HG02852 (cell line): Measurements from ENCODE around the gene MROH2B.
"Not testable (repeated sequence)": the region's sequence is repeated elsewhere in the genome, so short reads cannot be mapped to it uniquely, and the experiment has no call there.

Experiments
- ATAC-seq: cut with Tn5 transposase; IDR thresholded peaks from one replicate; pipeline ENCODE4 v1.9.1; 2021; ENCODE audit warnings: mild to moderate bottlenecking, moderate library complexity; ENCODE audit not compliant: unreplicated experiment

Gene MROH2B

GRCh38 chr5:41032973-41033372 lies 38.2 kb downstream of the MROH2B start:
- no peak for ATAC-seq

GRCh38 chr5:41022600-41022999 lies 48.5 kb downstream of the MROH2B start:
- ATAC-seq: not testable (repeated sequence)

- no peak for ATAC-seq
These were observed 58.8 kb downstream of the MROH2B start for GRCh38 chr5:41012318-41012717.

- no peak for ATAC-seq
These were observed 60.6 kb downstream of the MROH2B start for GRCh38 chr5:41010572-41010971.

- ATAC-seq: no peak
These were observed 61.9 kb downstream of the MROH2B start for GRCh38 chr5:41009232-41009631.

- no peak for ATAC-seq
These were observed 66.2 kb downstream of the MROH2B start for GRCh38 chr5:41004931-41005330.

GRCh38 chr5:41003670-41004376 lies 67.3 kb downstream of the MROH2B start:
- no peak for ATAC-seq

GRCh38 chr5:40999966-41000365 lies 71.2 kb downstream of the MROH2B start:
- ATAC-seq: no peak

GRCh38 chr5:40999142-40999541 lies 72.0 kb downstream of the MROH2B start:
- ATAC-seq: no peak

- ATAC-seq: no peak
These were observed 75.1 kb downstream of the MROH2B start for GRCh38 chr5:40995801-40996586.

- ATAC-seq: no peak
These were observed 79.1 kb downstream of the MROH2B start for GRCh38 chr5:40991981-40992559.

- no peak for ATAC-seq
These were observed 79.8 kb downstream of the MROH2B start for GRCh38 chr5:40991168-40991980.

- ATAC-seq: no peak
These were observed 82.2 kb downstream of the MROH2B start for GRCh38 chr5:40988746-40989510.

GRCh38 chr5:40987349-40987748 lies 83.8 kb downstream of the MROH2B start:
- ATAC-seq: no peak

- no peak for ATAC-seq
These were observed 84.5 kb downstream of the MROH2B start for GRCh38 chr5:40986666-40987065.

GRCh38 chr5:40985501-40985900 lies 85.6 kb downstream of the MROH2B start:
- ATAC-seq: no peak

- ATAC-seq: no peak
These were observed 86.3 kb downstream of the MROH2B start for GRCh38 chr5:40984884-40985283.

GRCh38 chr5:40983781-40984180 lies 87.4 kb downstream of the MROH2B start:
- no peak for ATAC-seq

- ATAC-seq: no peak
These were observed 89.7 kb downstream of the MROH2B start for GRCh38 chr5:40981420-40981819.

- no peak for ATAC-seq
These were observed 94.3 kb downstream of the MROH2B start for GRCh38 chr5:40976836-40977235.
